ENCODE data around the gene TSSK6. TPM values are rescaled to one million over a fixed set of nuclear protein-coding genes. Genes with fewer than 3 reads are reported as not detected.

Gene TSSK6
- total RNA-seq, 1 donor from 2014 or later, result 1.8 TPM

- peaks cover 18% of the 10 kb centered on the region for H3K9me3 Mint-ChIP-seq (ENCODE audit: low read depth)
- peaks cover 36% of the 10 kb centered on the region for H3K4me1 Mint-ChIP-seq (ENCODE audit: low read depth)
- TF ChIP-seq CTCF (IDR thresholded peaks at IDR 0.05), result no peak
- H3K27me3 Mint-ChIP-seq (ENCODE audit: low read depth), result no peaks in the 10 kb centered on the region
- no peak for DNase-seq (ENCODE audit: low spot score)
- H3K27ac Mint-ChIP-seq (ENCODE audit: unreplicated experiment), result no peak overlapping the region
- peaks cover 37% of the 10 kb centered on the region for H3K36me3 Mint-ChIP-seq (ENCODE audit: low read depth)
- H3K4me3 Mint-ChIP-seq (ENCODE audit: unreplicated experiment), result no peak overlapping the region
Measured at GRCh38 chr19:19468424-19469050, 46.8 kb downstream of the TSSK6 start.

GRCh38 chr19:19466201-19466600 is 49.1 kb downstream of the TSSK6 start:
- Mint-ChIP-seq H3K27me3 (ENCODE audit: low read depth) (no peaks in the 10 kb centered on the region), H3K4me3 (ENCODE audit: unreplicated experiment) (no peak overlapping the region), H3K27ac (ENCODE audit: unreplicated experiment) (no peak overlapping the region), H3K9me3 (ENCODE audit: low read depth) (peaks cover 18% of the 10 kb centered on the region), H3K36me3 (ENCODE audit: low read depth) (peaks cover 37% of the 10 kb centered on the region), H3K4me1 (ENCODE audit: low read depth) (peaks cover 43% of the 10 kb centered on the region)
- no peak for TF ChIP-seq CTCF (IDR thresholded peaks at IDR 0.05)
- no peak for DNase-seq (ENCODE audit: low spot score)

- Mint-ChIP-seq H3K4me3 (ENCODE audit: unreplicated experiment) (no peak overlapping the region), H3K9me3 (ENCODE audit: low read depth) (peaks cover 18% of the 10 kb centered on the region), H3K36me3 (ENCODE audit: low read depth) (peaks cover 36% of the 10 kb centered on the region), H3K27me3 (ENCODE audit: low read depth) (no peaks in the 10 kb centered on the region), H3K27ac (ENCODE audit: unreplicated experiment) (peak overlapping the region; percentile 95), H3K4me1 (ENCODE audit: low read depth) (peaks cover 47% of the 10 kb centered on the region)
- DNase-seq (ENCODE audit: low spot score), result no peak
- no peak for TF ChIP-seq CTCF (IDR thresholded peaks at IDR 0.05)
Measured at GRCh38 chr19:19465436-19466070, 49.8 kb downstream of the TSSK6 start.

- Mint-ChIP-seq H3K27me3 (ENCODE audit: low read depth) (no peaks in the 10 kb centered on the region), H3K4me3 (ENCODE audit: unreplicated experiment) (peak overlapping the region; percentile 44), H3K9me3 (ENCODE audit: low read depth) (peaks cover 18% of the 10 kb centered on the region), H3K4me1 (ENCODE audit: low read depth) (peaks cover 55% of the 10 kb centered on the region), H3K27ac (ENCODE audit: unreplicated experiment) (peak overlapping the region; percentile 95), H3K36me3 (ENCODE audit: low read depth) (peaks cover 34% of the 10 kb centered on the region)
- DNase-seq (ENCODE audit: low spot score), result no peak
- TF ChIP-seq CTCF (IDR thresholded peaks at IDR 0.05), result no peak
Measured at GRCh38 chr19:19464339-19465098, 50.8 kb downstream of the TSSK6 start.

Other genes starting within 250 kb of the TSSK6 start
- 2.7 to 5.9 TPM (median 3.7 TPM) in 3 replicates for gene TM6SF2, start 242.2 kb downstream of the TSSK6 start, total RNA-seq
- 40.7 to 50.1 TPM (median 45.0 TPM) in 3 replicates for gene SUGP1, start 195.0 kb downstream of the TSSK6 start, total RNA-seq
- 41.7 to 54.0 TPM (median 45.4 TPM) in 3 replicates for gene MAU2, start 194.7 kb downstream of the TSSK6 start, total RNA-seq
- 68.9 to 83.7 TPM (median 82.6 TPM) in 3 replicates for gene GATAD2A, start 109.9 kb downstream of the TSSK6 start, total RNA-seq
- 313 to 316 TPM (median 313 TPM) in 3 replicates for gene NDUFA13, start 677 bp upstream of the TSSK6 start, total RNA-seq
- 3.6 to 5.3 TPM (median 4.0 TPM) in 3 replicates for gene YJEFN3, start 13.4 kb upstream of the TSSK6 start, total RNA-seq
- gene CILP2, start 22.7 kb upstream of the TSSK6 start, total RNA-seq, result 5.8 to 12.7 TPM (median 11.7 TPM) in 3 replicates
- gene PBX4, start 103.1 kb upstream of the TSSK6 start, total RNA-seq, result 1.1 to 1.5 TPM (median 1.2 TPM) in 3 replicates
- gene LPAR2, start 112.7 kb upstream of the TSSK6 start, total RNA-seq, result 8.1 to 9.5 TPM (median 8.2 TPM) in 3 replicates
- gene GMIP, start 128.1 kb upstream of the TSSK6 start, total RNA-seq, result 18.0 to 19.5 TPM (median 18.3 TPM) in 3 replicates
- 48.1 to 68.3 TPM (median 48.8 TPM) in 3 replicates for gene ATP13A1, start 148.1 kb upstream of the TSSK6 start, total RNA-seq
- gene ZNF101, start 153.3 kb upstream of the TSSK6 start, total RNA-seq, result 5.4 to 9.8 TPM (median 6.2 TPM) in 3 replicates
- 3.3 to 5.0 TPM (median 3.4 TPM) in 3 replicates for gene ZNF14, start 217.6 kb upstream of the TSSK6 start, total RNA-seq